Fibroblast of villous mesenchyme (primary cell): Measurements from ENCODE around the gene FIGLA. TPM values are rescaled to one million over a fixed set of nuclear protein-coding genes. Genes with fewer than 3 reads are reported as not detected.

Experiments
- DNase-seq: peaks from one replicate; pipeline ENCODE4 v3.0.0-alpha.2; 2010; ENCODE audit warnings: low read depth
- H3K4me3 ChIP-seq: 2 replicates; pipeline ENCODE4 v1.5.1; 2011; ENCODE audit warnings: low read depth, mild to moderate bottlenecking, low read length
- total RNA-seq: library from RNA; depleted of rRNA; stranded (reverse); fragments of >200 nt; gene quantifications from 2 replicates; pipeline ENCODE4 v1.2.3, GENCODE V29; 2012
- TF ChIP-seq, protein P1 (sequence below): IDR thresholded peaks from 2 replicates; pipeline ENCODE4 v1.5.1; 2012; ENCODE audit warnings: low read depth, mild to moderate bottlenecking, low read length; ENCODE audit not compliant: insufficient read depth

The FIGLA gene
- not detected in 2 replicates for total RNA-seq

DNA sequence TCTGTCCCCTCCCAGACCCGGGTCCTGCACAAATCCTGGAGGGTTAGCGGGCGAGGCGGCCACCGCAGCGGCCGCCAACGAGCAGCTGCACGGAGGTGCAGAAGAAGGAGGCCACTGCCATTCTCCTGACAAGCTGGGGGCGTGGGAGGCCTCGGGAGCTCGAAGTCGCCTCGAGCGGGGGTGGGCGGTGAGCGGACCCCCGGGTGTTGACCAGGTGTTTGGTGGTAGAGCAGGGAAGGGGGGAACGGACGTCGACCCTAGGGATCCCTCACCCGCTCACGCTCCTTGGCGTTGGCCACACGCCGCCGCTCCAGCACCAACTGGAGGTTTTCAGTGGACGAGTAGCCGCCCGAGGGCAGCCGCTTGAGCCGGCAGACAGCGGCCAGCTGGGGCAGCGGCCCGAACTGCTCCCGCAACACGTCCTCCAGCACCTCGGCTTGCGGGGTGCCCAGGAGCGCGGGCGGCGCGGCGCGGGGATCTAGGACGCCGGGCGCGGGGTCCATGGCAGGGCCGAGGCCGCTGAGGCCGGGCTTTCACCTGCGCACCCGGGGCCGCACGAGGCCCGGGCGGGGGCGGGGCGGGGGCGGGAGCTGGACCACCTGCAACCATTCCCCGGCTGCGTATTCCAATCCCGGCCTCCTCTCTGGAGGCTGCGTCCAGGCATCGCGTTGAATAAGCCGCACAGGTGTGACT is at the start of gene FIGLA:
TSS of gene FIGLA (minus strand) at position 508 of the 693 bp plus-strand sequence. CDS start at position 503, 5 bp downstream.
- TF ChIP-seq, protein P1, sequence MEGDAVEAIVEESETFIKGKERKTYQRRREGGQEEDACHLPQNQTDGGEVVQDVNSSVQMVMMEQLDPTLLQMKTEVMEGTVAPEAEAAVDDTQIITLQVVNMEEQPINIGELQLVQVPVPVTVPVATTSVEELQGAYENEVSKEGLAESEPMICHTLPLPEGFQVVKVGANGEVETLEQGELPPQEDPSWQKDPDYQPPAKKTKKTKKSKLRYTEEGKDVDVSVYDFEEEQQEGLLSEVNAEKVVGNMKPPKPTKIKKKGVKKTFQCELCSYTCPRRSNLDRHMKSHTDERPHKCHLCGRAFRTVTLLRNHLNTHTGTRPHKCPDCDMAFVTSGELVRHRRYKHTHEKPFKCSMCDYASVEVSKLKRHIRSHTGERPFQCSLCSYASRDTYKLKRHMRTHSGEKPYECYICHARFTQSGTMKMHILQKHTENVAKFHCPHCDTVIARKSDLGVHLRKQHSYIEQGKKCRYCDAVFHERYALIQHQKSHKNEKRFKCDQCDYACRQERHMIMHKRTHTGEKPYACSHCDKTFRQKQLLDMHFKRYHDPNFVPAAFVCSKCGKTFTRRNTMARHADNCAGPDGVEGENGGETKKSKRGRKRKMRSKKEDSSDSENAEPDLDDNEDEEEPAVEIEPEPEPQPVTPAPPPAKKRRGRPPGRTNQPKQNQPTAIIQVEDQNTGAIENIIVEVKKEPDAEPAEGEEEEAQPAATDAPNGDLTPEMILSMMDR, result no peak
- DNase-seq, result no peak
- H3K4me3 ChIP-seq, result no peak within 1 kb of the TSS

DNA sequence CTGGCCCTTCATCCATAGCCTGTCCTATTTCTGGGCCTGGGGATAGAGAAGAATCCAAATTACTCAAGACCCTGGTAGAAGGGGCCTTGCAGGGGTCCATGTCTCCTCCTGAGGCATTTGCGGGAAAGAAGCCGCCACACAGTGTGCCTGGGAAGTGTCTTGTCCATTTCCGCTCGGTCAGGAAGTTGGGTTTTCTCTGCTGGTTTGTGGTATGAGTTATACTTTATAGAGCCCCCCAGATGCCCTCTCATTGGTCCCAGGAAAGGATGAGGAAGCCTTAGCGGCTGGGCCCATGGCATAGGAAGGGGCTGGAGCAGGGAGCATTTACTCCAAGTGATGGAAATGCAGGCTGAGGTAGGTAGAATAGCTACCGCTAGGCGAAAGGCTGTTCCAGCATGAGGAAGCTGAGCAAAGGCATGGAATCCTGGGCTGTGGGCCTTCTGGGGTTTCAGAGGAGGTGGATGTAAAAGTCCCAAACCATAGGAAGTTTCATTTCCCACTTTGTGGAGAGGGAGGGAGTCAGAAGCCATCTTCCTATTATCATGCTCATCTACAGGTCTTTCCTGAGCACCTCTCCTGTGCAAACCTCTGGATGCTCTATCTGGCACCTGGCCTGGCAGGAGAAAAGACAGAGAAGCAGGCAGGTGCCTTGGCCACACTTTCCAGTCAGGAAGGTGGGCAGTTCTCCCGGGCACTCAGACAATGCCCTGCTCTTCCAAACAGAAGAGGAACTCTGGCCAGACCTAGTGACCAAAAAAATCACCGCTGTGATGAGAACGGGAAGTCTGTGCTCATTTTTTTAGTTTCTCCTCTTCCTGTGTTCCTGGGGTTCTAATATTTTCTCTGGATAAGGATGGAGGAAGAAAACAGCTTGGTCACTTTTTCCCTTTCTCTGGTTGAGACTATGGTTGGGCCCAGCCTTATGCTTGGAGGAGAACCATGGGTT is 47.8 kb upstream of the FIGLA start:
- H3K4me3 ChIP-seq, result no peak overlapping the region
- DNase-seq, result no peak
- TF ChIP-seq, protein P1, result no peak

GRCh38 chr2:70835643-70836042 is 45.2 kb upstream of the FIGLA start, which contains the start of gene CD207:
Gene CD207 (minus strand): TSS chr2:70835816. CDS start chr2:70835776, 40 bp downstream.
- no peak for DNase-seq
- H3K4me3 ChIP-seq, result no peak within 1 kb of the TSS
- TF ChIP-seq, protein P1, result no peak

DNA sequence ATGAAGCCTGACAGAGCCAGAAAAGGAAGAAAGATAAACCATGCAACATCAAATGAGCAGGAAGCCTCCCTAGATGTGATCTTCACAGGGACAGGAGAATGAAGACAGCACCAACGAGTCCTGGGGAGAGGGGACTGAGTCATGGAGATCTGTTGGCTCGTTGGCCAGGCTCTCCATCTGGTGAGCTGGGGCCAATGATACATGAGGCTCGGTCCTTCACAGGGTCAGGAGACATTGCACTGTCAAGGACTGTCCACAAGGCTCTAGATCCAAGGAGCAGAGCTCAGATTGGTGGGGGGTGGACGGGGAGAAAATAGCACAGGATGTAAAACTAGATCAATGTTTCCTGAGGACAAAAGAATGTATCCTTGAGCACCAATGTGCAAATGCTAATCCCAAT is 44.4 kb upstream of the FIGLA start:
- H3K4me3 ChIP-seq, result no peak overlapping the region
- TF ChIP-seq, protein P1, result no peak
- DNase-seq, result no peak

GRCh38 chr2:70834106-70834505 is 43.7 kb upstream of the FIGLA start:
- DNase-seq, result no peak
- TF ChIP-seq, protein P1, result no peak
- H3K4me3 ChIP-seq, result no peak overlapping the region

GRCh38 chr2:70833246-70833645 is 42.8 kb upstream of the FIGLA start:
- TF ChIP-seq, protein P1, result no peak
- H3K4me3 ChIP-seq, result no peak overlapping the region
- no peak for DNase-seq
